ENCODE measurements around the gene DEPDC5.
"Not testable (repeated sequence)": the region's sequence is repeated elsewhere in the genome, so short reads cannot be mapped to it uniquely, and the experiment has no call there.

The DEPDC5 gene

GRCh38 chr22:31749636-31750364 is 4.0 kb upstream of the DEPDC5 start, which contains the start of gene PRR14L:
Gene PRR14L (minus strand): TSS chr22:31750132. CDS start chr22:31738860, 11,272 bp downstream.
- DNase-seq (ENCODE audit: low read depth): peak; percentile 98

DNA sequence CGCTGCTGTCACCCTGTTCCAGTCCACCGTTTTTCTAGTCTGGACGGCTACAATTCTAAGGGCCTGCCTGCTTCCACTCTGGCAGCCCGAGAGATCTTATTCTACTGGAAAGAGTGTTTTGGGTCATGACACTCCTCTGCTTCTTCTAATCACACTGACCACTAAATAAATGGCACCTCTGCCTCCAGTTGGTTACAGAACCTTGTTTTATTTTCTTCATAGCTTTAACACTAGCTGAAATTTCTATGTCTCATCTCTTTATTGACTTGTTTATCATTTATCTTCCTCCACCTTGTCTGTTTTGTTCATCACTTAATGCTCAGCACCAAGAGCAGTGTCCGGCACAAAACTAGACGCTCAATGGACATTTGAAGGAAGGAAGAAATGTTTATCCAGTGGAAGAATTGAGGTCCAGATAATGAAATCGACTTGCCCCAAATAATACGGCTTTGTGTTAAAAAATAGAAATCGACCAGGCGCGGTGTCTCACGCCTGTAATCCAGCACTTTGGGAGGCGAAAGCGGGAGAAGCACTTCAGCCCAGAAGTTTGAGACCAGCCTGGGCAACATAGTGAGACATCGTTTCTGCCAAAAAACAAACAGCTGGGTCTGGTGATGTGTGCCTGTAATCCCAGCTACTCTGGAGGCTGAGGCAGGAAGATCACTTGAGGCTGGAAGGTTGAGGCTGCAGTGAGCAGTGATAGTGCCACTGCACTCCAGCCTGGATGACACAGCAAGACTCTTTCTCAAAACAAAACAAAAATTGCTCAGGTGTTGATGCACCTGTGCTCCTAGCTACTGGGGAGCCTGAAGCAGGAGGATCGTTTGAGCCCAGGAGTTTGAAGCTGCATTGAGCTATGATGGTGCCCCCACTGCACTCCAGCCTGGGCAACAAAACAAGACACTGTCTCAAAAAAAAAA is 3.2 kb upstream of the DEPDC5 start:
- no peak for DNase-seq (ENCODE audit: low read depth)

DNA sequence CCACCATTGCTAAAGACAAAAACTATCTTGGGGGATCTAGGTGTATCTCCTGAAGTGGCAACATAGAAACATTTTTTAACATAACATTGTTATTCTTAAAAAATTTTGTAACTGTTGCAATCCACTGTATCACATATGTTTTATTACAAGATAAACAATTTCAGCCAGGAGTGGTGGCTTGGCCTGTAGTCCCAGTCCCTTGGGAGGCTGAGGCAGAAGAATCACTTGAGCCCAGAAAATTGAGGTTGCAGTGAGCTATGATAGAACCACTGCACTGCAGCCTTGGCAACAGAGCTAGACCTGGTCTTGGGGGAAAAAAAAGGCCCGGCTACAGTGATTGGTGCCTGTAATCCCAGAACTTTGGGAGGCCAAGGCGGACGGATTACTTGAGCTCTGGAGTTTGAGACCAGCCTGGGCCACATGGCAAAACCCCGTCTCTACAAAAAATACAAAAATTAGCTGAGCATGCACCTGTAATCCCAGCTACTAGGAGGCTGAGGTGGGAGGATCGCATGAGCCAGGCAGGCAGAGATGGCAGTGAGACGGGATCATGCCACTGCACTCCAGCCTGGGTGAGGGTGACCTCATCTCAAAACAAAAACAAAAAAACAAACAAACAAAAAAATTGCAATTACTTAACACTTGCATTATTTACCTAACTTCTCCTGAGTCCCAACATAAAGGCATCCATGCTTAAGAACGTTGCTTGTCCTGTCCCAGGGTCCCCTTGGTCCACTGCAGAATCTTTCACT is 1.5 kb upstream of the DEPDC5 start:
- no peak for DNase-seq (ENCODE audit: low read depth)

DNA sequence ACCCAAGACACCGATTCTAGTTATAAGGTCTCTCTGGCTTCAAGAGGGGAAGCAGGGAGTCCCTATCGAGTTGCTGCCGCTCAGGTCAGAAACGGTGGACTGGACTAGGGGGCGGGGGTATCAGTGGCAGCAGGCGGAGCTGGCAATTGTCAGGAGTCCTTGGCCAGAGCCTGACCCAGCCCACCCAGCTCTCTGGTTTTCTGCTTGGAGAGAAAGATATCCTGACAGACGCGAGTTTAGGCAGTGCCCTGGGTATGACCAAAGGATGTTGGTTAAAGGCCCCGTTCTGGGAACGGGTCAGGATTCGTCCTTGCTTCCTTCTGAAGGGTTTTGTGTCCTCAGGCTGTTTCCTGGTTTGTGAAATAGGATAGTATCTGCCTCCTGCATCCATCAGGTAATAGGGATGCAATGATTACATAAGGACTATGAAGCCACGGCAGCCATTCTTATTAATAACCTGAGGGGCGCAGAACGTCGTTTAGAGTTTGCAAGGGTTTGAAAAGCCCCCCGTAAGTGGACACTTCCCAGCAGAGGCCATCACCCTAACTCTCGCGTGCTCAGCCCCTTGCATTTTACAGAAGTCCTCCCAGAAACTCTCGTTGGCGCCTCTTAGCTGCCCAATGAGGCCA is 700 bp upstream of the DEPDC5 start:
- no peak for DNase-seq (ENCODE audit: low read depth)

- no peak for DNase-seq (ENCODE audit: low read depth)
Observed at GRCh38 chr22:31754813-31755212, 994 bp downstream of the DEPDC5 start.

DNA sequence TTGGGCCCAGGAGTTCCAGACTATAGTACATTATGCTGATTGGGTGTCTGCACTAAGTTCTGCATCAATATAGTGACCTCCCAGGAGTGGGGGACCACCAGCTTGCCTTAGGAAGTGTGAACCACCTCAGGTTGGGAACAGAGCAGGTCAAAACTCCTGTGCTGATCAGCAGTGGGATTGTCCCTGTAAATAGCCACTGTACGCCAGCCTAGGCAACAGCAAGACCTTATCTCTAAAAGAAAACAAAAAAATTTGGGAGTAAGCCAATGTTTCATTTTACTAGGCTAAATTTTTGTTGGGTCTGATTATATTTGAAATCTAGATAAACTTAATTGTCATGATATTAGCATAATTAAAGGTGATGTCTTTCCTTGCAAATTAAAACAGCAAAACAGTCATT is 3.4 kb downstream of the DEPDC5 start:
- DNase-seq (ENCODE audit: low read depth): no peak

GRCh38 chr22:31758860-31759259 is 5.0 kb downstream of the DEPDC5 start:
- not testable (repeated sequence) for DNase-seq (ENCODE audit: low read depth)

DNA sequence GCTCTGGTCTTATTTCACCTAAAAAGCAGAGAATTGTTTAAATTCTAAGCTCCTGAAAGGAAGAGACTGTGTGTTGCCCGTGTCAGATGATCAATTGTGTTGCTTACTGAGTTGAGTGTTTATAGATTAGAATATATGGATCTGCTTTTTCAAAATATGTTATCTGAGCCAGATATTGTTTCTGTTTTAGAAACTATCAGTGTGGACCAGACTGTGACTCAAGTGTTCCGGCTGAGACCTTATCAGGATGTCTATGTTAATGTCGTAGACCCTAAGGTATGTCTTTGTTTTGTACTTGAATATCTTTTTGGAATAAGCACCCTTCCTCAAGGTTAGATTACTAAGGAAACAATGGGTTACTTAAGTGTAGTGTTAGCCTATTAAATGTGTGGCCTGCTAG is 11.0 kb downstream of the DEPDC5 start:
- no peak for DNase-seq (ENCODE audit: low read depth)

DNA sequence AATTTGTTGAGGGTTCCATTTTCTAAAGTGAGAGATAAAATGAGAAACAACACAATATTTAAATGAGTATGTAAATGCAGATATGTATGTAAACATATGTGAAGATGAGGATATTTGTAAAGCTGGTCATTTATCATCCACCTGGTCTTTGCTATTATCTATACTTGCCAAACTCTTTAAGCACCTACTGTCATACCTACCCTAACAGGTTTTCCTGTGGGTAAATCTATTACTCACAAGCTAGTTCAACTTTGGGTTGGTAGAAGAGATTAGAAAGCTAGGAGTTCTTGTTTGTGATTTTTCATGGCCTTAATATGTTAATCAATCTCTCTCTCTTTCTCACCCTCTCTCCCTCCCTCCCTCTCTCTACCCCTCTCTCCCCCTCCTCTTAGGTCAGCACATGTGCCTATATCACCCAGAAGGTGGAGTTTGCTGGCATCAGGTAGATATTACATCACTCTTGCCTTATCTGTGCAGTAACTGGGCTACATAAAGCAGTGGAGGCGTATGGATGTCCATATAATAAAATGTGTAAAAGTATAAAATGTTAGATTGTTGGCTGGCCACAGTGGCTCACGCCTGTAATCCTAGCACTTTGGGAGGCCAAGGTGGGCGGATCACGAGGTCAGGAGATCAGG is 14.7 kb downstream of the DEPDC5 start:
- DNase-seq (ENCODE audit: low read depth): no peak

- no peak for DNase-seq (ENCODE audit: low read depth)
Observed at GRCh38 chr22:31773416-31773815, 19.6 kb downstream of the DEPDC5 start.

DNA sequence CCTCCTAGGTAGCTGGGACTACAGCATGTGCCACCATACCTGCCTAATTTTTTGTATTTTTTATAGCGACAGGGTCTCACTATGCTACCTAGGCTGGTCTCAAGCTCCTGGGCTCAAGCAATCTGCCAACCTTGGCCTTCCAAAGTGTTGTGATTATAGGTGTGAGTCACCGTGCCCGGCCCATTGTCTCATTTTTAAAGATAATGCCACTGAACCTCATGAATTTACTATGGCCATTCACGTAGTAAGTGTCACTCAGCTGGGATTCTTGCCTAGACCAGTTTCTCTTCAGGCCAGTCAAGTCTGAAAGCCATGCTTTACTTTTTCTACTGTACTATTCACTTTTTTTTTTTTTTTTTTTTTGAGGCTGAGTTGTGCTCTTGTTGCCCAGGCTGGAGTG is 22.4 kb downstream of the DEPDC5 start:
- DNase-seq (ENCODE audit: low read depth): no peak

- DNase-seq (ENCODE audit: low read depth): no peak
Observed at GRCh38 chr22:31789803-31790202, 36.0 kb downstream of the DEPDC5 start.

DNA sequence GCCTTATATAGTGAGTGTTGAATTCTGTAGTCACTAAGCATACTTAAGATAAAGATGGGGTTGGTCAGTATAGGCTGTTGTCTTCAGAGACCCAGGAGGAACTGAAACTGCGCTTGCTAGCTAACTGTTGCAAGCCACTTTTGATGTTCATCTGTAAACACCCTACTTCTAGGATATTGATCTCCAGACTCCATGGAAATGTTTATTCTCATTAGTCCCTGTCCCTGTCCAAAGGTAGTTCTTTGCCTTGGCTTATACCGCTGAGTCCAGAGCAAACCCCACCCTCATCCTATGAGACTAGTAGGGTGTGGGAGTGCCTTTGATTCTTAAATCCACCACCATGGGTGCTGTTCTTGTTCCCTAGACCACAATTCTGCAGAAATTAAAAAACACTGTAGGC is 36.4 kb downstream of the DEPDC5 start:
- no peak for DNase-seq (ENCODE audit: low read depth)

GRCh38 chr22:31799358-31799757 is 45.5 kb downstream of the DEPDC5 start:
- not testable (repeated sequence) for DNase-seq (ENCODE audit: low read depth)

DNA sequence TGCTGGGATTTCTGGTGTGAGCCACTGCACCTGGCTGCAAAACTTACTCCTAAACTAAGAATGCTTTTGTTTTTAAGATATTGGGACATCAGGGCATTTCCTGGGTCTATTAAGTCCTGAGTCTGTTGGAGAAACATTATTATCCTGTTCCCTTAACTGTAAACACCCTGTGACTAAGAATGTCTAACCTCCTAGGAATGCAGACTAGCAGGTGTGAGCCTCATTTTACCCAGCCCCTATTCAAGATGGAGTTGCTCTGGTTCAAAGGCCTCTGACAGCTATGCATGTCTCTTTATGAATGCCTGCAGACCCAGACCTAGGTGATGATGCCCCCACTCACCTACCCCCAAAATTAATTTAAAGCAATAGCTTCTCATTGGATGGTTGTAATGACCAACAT is 46.2 kb downstream of the DEPDC5 start:
- DNase-seq (ENCODE audit: low read depth): no peak

- not testable (repeated sequence) for DNase-seq (ENCODE audit: low read depth)
Observed at GRCh38 chr22:31800861-31801260, 47.0 kb downstream of the DEPDC5 start.

DNA sequence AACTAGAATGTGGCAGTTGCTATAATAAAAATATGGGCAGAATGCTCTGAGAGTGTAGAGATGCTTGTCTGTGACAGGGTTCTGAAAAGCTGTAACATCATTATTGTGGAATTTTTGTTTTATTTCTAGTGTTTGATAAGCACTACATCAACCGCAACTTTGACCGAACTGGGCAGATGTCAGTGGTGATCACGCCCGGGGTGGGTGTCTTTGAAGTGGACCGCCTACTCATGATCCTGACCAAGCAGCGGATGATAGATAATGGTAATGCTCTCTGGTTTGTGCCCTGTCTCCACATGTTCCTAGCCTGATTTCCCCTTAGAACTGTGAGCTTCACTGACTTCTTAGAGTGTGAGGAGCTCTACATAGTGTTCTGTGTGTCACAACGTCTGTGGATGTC is 48.8 kb downstream of the DEPDC5 start:
- no peak for DNase-seq (ENCODE audit: low read depth)

GRCh38 chr22:31806751-31807150 is 52.9 kb downstream of the DEPDC5 start:
- DNase-seq (ENCODE audit: low read depth): no peak

- no peak for DNase-seq (ENCODE audit: low read depth)
Observed at GRCh38 chr22:31812977-31813605, 59.3 kb downstream of the DEPDC5 start.

DNA sequence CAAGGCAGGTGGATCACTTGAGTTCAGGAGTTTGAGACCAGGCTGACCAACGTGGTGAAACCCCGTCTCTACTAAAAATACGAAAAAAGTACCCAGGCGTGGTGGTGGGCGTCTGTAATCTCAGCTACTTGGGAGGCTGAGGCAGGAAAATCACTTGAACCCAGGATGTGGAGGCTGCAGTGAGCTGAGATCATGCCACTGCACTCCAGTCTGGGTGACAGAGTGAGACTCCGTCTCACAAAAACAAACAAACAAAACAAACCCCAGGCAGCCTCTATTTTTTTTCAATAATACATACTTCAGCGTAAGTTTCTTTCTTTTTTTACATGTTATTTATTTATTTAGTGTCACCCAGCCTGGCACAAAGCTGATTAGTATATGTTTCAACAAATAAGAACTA is 60.1 kb downstream of the DEPDC5 start:
- DNase-seq (ENCODE audit: low read depth): not testable (repeated sequence)

DNA sequence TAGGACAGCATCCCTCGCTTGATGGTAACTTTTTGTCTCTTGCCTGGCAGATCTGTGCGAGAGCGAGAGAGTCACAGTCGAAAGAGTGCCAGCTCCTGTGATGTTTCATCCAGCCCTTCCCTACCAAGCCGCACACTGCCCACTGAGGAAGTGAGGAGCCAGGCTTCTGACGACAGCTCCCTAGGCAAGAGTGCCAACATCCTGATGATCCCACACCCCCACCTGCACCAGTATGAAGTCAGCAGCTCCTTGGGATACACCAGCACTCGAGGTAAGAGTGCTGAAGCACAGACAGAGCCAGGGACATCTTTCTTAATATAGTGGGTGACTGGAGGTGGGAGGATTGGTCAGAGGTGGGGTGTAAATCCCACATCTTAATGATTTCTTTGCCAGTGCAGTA is 61.1 kb downstream of the DEPDC5 start:
- no peak for DNase-seq (ENCODE audit: low read depth)

All from activated T-helper 1 cell treated with Interleukin-2 at 50 U/mL for 16 hours (primary cell).